HG02870 (cell line): Measurements from ENCODE around the gene ZNF230.
A peak's percentile ranks its signal among the peaks of the same experiment; 100 is the strongest.

Source experiments
- ATAC-seq: cut with Tn5 transposase; IDR thresholded peaks from one replicate; pipeline ENCODE4 v1.9.1; 2021; ENCODE audit warnings: mild to moderate bottlenecking, moderate library complexity; ENCODE audit not compliant: unreplicated experiment

The ZNF230 gene

GRCh38 chr19:44002566-44003460, at the start of gene ZNF230:
ZNF230 (plus strand) TSS chr19:44002957; CDS start chr19:44007079, 4,122 bp downstream.
- ATAC-seq, result peak; percentile 90

- ATAC-seq, result no peak
Observed at GRCh38 chr19:43956827-43957226, 45.9 kb upstream of the ZNF230 start.

GRCh38 chr19:43957891-43958290, 44.9 kb upstream of the ZNF230 start:
- no peak for ATAC-seq

- ATAC-seq, result no peak
Observed at GRCh38 chr19:43960411-43960810, 42.3 kb upstream of the ZNF230 start.

GRCh38 chr19:43966079-43966694, 36.6 kb upstream of the ZNF230 start:
- no peak for ATAC-seq

GRCh38 chr19:43976732-43977131, 26.0 kb upstream of the ZNF230 start:
- ATAC-seq, result no peak

GRCh38 chr19:43983544-43983911, 19.2 kb upstream of the ZNF230 start:
- peak; percentile 4 for ATAC-seq

GRCh38 chr19:43983912-43984686, 18.7 kb upstream of the ZNF230 start, which contains the start of gene ZNF155:
ZNF155 (plus strand) TSS chr19:43984188; CDS start chr19:43988544, 4,356 bp downstream.
- peak; percentile 75 for ATAC-seq

GRCh38 chr19:43984687-43985000, 18.1 kb upstream of the ZNF230 start:
- no peak for ATAC-seq

- ATAC-seq, result no peak
Observed at GRCh38 chr19:43997631-43998290, 5.0 kb upstream of the ZNF230 start.

GRCh38 chr19:44002212-44002565, 568 bp upstream of the ZNF230 start:
- no peak for ATAC-seq

GRCh38 chr19:44003461-44004009, 778 bp downstream of the ZNF230 start:
- ATAC-seq, result peak; percentile 29

- no peak for ATAC-seq
Observed at GRCh38 chr19:44005973-44006372, 3.2 kb downstream of the ZNF230 start.

- no peak for ATAC-seq
Observed at GRCh38 chr19:44007473-44007872, 4.7 kb downstream of the ZNF230 start.

GRCh38 chr19:44010468-44010867, 7.7 kb downstream of the ZNF230 start:
- no peak for ATAC-seq

- no peak for ATAC-seq
Observed at GRCh38 chr19:44019498-44019897, 16.7 kb downstream of the ZNF230 start.

- no peak for ATAC-seq
Observed at GRCh38 chr19:44021221-44021620, 18.5 kb downstream of the ZNF230 start.

- ATAC-seq, result no peak
Observed at GRCh38 chr19:44024900-44025216, 22.1 kb downstream of the ZNF230 start.

GRCh38 chr19:44025217-44025936, 22.6 kb downstream of the ZNF230 start, which contains the start of gene ZNF222:
ZNF222 (plus strand) TSS chr19:44025379; CDS start chr19:44025437, 58 bp downstream.
- peak; percentile 98 for ATAC-seq

- ATAC-seq, result no peak
Observed at GRCh38 chr19:44026622-44027021, 23.9 kb downstream of the ZNF230 start.
